K562 (cell line): Measurements from ENCODE around the gene SOCS7. TPM values are rescaled to one million over a fixed set of nuclear protein-coding genes. Genes with fewer than 3 reads are reported as not detected.

Source experiments
- ATAC-seq: fragments of 200-7000 bp; cut with Tn5 transposase; 3 replicates; pipeline ENCODE4 v1.9.1; 2020; ENCODE audit warnings: moderate library complexity
- BruUV-seq: library from RNA; stranded (reverse); fragments of 400-500 nt; replicated peaks from 2 replicates; lab custom pipeline; 2021; lab: Mats Ljungman, UMichigan
- CTCF ChIA-PET: fragments of 300-600 bp; formaldehyde crosslinking; extraction: SDS; loops from one replicate; lab custom pipeline; 2021; ENCODE audit warnings: low intra/inter-chr PET ratio; lab: Yijun Ruan, JAX
- POLR2A ChIA-PET: fragments of 300-600, 350-650 bp; sonication (Branson Sonifier 250); formaldehyde crosslinking; extraction: SDS; loops from one replicate; lab custom pipeline; 2021; ENCODE audit warnings: antibody characterized with exemption, inconsistent platforms; lab: Yijun Ruan, JAX
- DNase-seq, 4 experiments: peaks; one replicate each; pipeline versions ENCODE4 v3.0.0 to v3.0.0-alpha.2; 2011 to 2018; ENCODE audit warnings: low spot score in 3 of 4, mixed read lengths in 3 of 4; ENCODE audit errors: extremely low read depth in 1 of 4
- FAIRE-seq: peaks from 2 replicates; lab custom pipeline; 2011; peaks lifted over from hg19 to GRCh38; lab: Jason Lieb, UNC
- H2AFZ ChIP-seq: 2 replicates; pipeline ENCODE4 v1.6.0; 2011; ENCODE audit warnings: low read depth, low read length, control low read depth, inconsistent platforms
- H3K27ac ChIP-seq: fragments of 200-600 bp; 3 replicates; pipeline ENCODE4 v1.8.0; 2011; ENCODE audit warnings: low read depth, mild to moderate bottlenecking, control low read depth, inconsistent platforms, low read length, moderate library complexity, mixed read lengths; ENCODE audit errors: extremely low read depth
- H3K27me3 ChIP-seq, 2 experiments: fragments of 300-600 bp in 1 of 2; 2 replicates in 1 of 2; 3 replicates in 1 of 2; pipeline versions ENCODE4 v1.6.0 to v1.8.0; 2011; ENCODE audit warnings: inconsistent platforms in 2 of 2, low read length in 2 of 2, mild to moderate bottlenecking in 1 of 2, mixed read lengths in 1 of 2, moderate library complexity in 1 of 2; ENCODE audit not compliant: control insufficient read depth in 2 of 2, insufficient read depth in 2 of 2
- H3K36me3 ChIP-seq: fragments of 300-600 bp; 3 replicates; pipeline ENCODE4 v1.8.0; 2011; ENCODE audit warnings: mild to moderate bottlenecking, low read length, inconsistent platforms; ENCODE audit not compliant: control insufficient read depth, insufficient read depth
- H3K4me1 ChIP-seq, 2 experiments: fragments of 200-600 bp in 1 of 2; replicated peaks in 1 of 2; 2 replicates in 1 of 2; 3 replicates in 1 of 2; pipeline versions ENCODE4 v1.5.1 to v1.8.0; 2011; ENCODE audit warnings: inconsistent platforms in 2 of 2, low read length in 2 of 2, mild to moderate bottlenecking in 1 of 2, mixed read lengths in 1 of 2, moderate library complexity in 1 of 2; ENCODE audit not compliant: control insufficient read depth in 2 of 2, insufficient read depth in 2 of 2
- H3K4me2 ChIP-seq: 2 replicates; pipeline ENCODE4 v1.6.1; 2011; ENCODE audit warnings: low read length, control low read depth, inconsistent platforms, mixed read lengths; ENCODE audit not compliant: insufficient read depth
- H3K4me3 ChIP-seq: fragments of 200-600 bp; sonication (generic), shearing (Covaris generic); 2 replicates; pipeline ENCODE4 v1.5.1; 2016; ENCODE audit warnings: control low read depth, inconsistent platforms
- H3K79me2 ChIP-seq: fragments of 200-600 bp; 3 replicates; pipeline ENCODE4 v1.8.0; 2011; ENCODE audit warnings: low read length, inconsistent platforms; ENCODE audit not compliant: control insufficient read depth, insufficient read depth
- H3K9ac ChIP-seq, 2 experiments: 2 replicates each; pipeline versions ENCODE4 v1.6.0 to v1.6.1; 2011; ENCODE audit warnings: low read depth in 2 of 2, low read length in 2 of 2, control low read depth in 1 of 2, inconsistent platforms in 1 of 2, mild to moderate bottlenecking in 1 of 2, mixed read lengths in 1 of 2; ENCODE audit not compliant: insufficient read depth in 1 of 2
- H3K9me1 ChIP-seq: one replicate; pipeline ENCODE4 v1.6.0; 2011; ENCODE audit warnings: inconsistent platforms, mild to moderate bottlenecking, low read length, moderate library complexity; ENCODE audit not compliant: control insufficient read depth, insufficient read depth
- H3K9me3 ChIP-seq: replicated peaks from 2 replicates; pipeline ENCODE4 v1.5.1; 2011; ENCODE audit warnings: low read depth, low read length, inconsistent platforms; ENCODE audit not compliant: control insufficient read depth, insufficient read depth
- H4K20me1 ChIP-seq: replicated peaks from 2 replicates; pipeline ENCODE4 v1.6.1; 2011; ENCODE audit warnings: low read length, inconsistent platforms, mixed read lengths; ENCODE audit not compliant: control insufficient read depth, insufficient read depth
- CCNT2 ChIP-seq: IDR thresholded peaks from 2 replicates; pipeline ENCODE4 v1.6.1; 2011; ENCODE audit warnings: borderline replicate concordance, low read depth, mild to moderate bottlenecking, moderate library complexity, mixed read lengths, low read length; ENCODE audit not compliant: insufficient read length; ENCODE audit errors: extremely low read depth
- ELF2 ChIP-seq: fragments of 250-450 bp; sonication (Bioruptor Pico); IDR thresholded peaks from 2 replicates; pipeline ENCODE4 v1.5.0; 2021; ENCODE audit warnings: mild to moderate bottlenecking
- NFYB ChIP-seq: IDR thresholded peaks from 2 replicates; pipeline ENCODE4 v1.6.1; 2011; ENCODE audit warnings: mild to moderate bottlenecking, moderate library complexity; ENCODE audit not compliant: insufficient read length; ENCODE audit errors: extremely low read depth
- RBFOX2 ChIP-seq: fragments of 200-400 bp; formaldehyde crosslinking; IDR thresholded peaks from 2 replicates; pipeline ENCODE4 v1.6.1; 2017; ENCODE audit warnings: low read depth, mild to moderate bottlenecking, low read length, moderate library complexity
- ZNF263 ChIP-seq: sonication (generic); formaldehyde crosslinking; IDR thresholded peaks from 2 replicates; pipeline ENCODE4 v1.8.0; 2022; ENCODE audit warnings: mild to moderate bottlenecking, missing genetic modification reagents, borderline replicate concordance
- WGBS: fragments of 100-300 bp; shearing (Covaris generic); methylation state at CpG from one replicate; pipeline ENCODE4 v1.1.6; 2016; ENCODE audit warnings: low coverage, mixed read lengths; ENCODE audit not compliant: insufficient coverage; ENCODE audit errors: missing lambda C conversion rate; 5-methylcytosine and 5-hydroxymethylcytosine counted together
- in situ Hi-C: fragments of 300-500 bp; cut with MboI; formaldehyde crosslinking; loops from 4 replicates; pipeline ENCODE4 v1.15.0; 2018; ENCODE audit warnings: inconsistent platforms, mixed read lengths
- intact Hi-C: fragments of 100-400 bp; cut with micrococcal nuclease; formaldehyde crosslinking; loops from 2 replicates; pipeline ENCODE4 v1.14.2; 2022
- polyA plus RNA-seq, 8 experiments: library from polyadenylated mRNA; depleted of rRNA in 4 of 8; stranded (reverse) in 5 of 8; unstranded in 3 of 8; fragments of >200 nt; fragmentation: Nextera tagmentation in 2 of 8; fragmentation: Illumina TruSeq in 1 of 8; extraction: Ambion mirVana in 2 of 8; extraction: Trizol in 1 of 8; gene quantifications; 2 replicates each; pipeline versions ENCODE4 v1.2.1 to v1.2.3, GENCODE V29; 2011 to 2014; ENCODE audit warnings: inconsistent platforms in 1 of 8, missing spikeins in 1 of 8
- total RNA-seq, 7 experiments: library from RNA; depleted of rRNA in 6 of 7; stranded (reverse); fragments of >200 nt in 6 of 7; fragmentation: Illumina TruSeq in 2 of 7; extraction: Trizol in 2 of 7; gene quantifications; 2 replicates each; pipeline versions ENCODE4 v1.2.1 to v1.2.3, GENCODE V29; 2011 to 2021; ENCODE audit warnings: low replicate concordance in 1 of 7
- TF ChIP-seq, protein P1 (sequence below): sonication (generic); formaldehyde crosslinking; IDR thresholded peaks from 2 replicates; pipeline ENCODE4 v1.8.1; 2023; ENCODE audit warnings: missing genetic modification reagents, mild to moderate bottlenecking, borderline replicate concordance
- TF ChIP-seq, protein P2 (sequence below): IDR thresholded peaks from 2 replicates; pipeline ENCODE4 v1.6.1; 2011; ENCODE audit not compliant: insufficient read length; ENCODE audit errors: extremely low read depth

The SOCS7 gene
- total and polyA plus RNA-seq, 9 of the 15 experiments (the other 6 are each of a cell fraction or from before 2014, with no cell fraction given): 0.94 to 14.5 (median 8.2) TPM

DNA sequence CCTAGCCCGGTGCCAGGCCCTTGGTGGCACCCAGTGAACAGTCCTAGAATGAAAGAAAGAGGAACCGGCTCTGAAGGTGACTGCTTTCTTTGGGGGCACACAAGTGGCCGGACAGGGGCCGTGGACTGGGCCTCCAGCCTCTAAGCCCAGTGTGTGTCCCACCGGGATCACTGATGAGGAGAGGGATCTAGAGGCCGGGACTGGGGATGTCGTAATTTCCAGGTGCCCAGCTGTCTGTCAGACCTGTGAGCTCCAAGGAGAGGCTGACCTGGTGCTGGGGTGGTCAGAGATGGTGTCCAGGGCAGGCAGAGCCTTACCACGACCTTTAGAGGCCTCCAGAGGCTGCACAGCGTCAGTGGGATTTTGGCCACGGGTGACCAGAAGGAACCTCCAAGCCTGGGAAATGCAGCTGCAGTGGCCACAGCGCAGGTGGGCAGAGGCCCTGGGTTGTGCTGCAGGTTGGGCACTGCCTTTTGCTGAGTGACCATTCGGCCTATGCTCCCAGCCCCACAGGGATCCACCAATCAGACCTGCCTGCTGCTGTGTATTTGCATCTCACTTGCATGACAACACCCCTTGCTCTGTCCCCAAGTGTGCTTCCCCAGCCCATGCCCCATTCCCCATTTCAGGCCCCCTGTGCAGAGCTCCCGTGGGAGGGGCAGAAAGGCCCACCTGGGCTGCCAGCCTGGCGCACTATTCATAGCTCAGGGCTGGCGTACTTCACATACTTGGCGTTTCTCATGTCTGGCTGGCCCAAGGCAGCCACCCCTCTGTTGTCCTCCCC is 89.2 kb downstream of the SOCS7 start:
- in situ Hi-C loops: loop anchor here (5.0 kb wide), 1 partner anchor 41 kb away; no protein-coding TSS in a partner anchor
- no peak for ATAC-seq
- POLR2A ChIA-PET: interaction anchor here (1.1 kb wide), 1 partner anchor 14 kb away, joined by 3 read pairs; no protein-coding TSS in a partner anchor

DNA sequence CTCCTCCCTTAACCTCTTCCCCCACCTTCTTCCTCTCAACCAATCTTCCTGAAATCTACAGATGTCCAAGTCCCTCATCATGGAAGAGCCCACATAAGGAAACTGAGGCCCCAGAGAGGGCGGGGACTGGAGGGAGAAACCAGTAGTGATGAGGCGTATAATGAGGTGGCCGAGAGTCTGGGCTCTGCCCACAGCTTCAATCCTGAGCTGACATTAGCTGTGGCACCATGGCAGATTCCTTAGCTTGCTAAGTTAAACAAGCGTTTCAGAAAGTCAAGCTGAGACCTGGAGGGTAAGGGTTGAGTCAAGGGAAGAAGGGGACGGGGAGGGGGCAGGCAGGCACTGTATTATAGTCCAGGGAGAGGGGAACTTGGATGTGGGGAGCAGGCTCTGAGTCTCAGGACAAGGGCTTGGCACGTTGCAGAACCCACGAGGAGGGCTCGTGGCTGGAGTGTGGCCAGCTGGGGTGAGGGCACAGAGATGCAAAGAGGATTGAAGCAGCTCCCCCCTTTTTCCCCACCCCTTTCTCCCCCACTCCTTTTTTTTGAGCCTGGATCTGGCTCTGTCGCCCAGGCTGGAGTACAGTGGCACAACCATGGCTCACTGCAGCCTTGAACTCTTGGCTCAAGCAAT is 89.9 kb downstream of the SOCS7 start:
- in situ Hi-C loops: loop anchor here (5.0 kb wide), 1 partner anchor 41 kb away; no protein-coding TSS in a partner anchor
- CTCF ChIA-PET: interaction anchor here (0.6 kb wide), 2 partner anchors 20 to 28 kb away, joined by 3 read pairs; no protein-coding TSS in a partner anchor
- no peak for FAIRE-seq
- TF ChIP-seq, protein P1, sequence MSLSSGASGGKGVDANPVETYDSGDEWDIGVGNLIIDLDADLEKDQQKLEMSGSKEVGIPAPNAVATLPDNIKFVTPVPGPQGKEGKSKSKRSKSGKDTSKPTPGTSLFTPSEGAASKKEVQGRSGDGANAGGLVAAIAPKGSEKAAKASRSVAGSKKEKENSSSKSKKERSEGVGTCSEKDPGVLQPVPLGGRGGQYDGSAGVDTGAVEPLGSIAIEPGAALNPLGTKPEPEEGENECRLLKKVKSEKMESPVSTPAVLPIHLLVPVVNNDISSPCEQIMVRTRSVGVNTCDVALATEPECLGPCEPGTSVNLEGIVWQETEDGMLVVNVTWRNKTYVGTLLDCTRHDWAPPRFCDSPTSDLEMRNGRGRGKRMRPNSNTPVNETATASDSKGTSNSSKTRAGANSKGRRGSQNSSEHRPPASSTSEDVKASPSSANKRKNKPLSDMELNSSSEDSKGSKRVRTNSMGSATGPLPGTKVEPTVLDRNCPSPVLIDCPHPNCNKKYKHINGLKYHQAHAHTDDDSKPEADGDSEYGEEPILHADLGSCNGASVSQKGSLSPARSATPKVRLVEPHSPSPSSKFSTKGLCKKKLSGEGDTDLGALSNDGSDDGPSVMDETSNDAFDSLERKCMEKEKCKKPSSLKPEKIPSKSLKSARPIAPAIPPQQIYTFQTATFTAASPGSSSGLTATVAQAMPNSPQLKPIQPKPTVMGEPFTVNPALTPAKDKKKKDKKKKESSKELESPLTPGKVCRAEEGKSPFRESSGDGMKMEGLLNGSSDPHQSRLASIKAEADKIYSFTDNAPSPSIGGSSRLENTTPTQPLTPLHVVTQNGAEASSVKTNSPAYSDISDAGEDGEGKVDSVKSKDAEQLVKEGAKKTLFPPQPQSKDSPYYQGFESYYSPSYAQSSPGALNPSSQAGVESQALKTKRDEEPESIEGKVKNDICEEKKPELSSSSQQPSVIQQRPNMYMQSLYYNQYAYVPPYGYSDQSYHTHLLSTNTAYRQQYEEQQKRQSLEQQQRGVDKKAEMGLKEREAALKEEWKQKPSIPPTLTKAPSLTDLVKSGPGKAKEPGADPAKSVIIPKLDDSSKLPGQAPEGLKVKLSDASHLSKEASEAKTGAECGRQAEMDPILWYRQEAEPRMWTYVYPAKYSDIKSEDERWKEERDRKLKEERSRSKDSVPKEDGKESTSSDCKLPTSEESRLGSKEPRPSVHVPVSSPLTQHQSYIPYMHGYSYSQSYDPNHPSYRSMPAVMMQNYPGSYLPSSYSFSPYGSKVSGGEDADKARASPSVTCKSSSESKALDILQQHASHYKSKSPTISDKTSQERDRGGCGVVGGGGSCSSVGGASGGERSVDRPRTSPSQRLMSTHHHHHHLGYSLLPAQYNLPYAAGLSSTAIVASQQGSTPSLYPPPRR (CRISPR knock-in tag): no peak
- TF ChIP-seq ELF2: no peak
- no peak for TF ChIP-seq CCNT2
- TF ChIP-seq, protein P2, sequence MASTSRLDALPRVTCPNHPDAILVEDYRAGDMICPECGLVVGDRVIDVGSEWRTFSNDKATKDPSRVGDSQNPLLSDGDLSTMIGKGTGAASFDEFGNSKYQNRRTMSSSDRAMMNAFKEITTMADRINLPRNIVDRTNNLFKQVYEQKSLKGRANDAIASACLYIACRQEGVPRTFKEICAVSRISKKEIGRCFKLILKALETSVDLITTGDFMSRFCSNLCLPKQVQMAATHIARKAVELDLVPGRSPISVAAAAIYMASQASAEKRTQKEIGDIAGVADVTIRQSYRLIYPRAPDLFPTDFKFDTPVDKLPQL: no peak
- TF ChIP-seq ZNF263 (CRISPR knock-in tag): 0 out of 2 replicates have a peak, but pooled peaks have one; percentile 21

More for the DNA sequence above, 89.2 kb downstream of the SOCS7 start:
- Histone ChIP-seq H3K4me3 (no peak overlapping the region), H3K4me1 (peaks cover 4 to 8% of the 10 kb centered on the region in 2 experiments), H3K27ac (no peak overlapping the region), H3K79me2 (no peaks in the 10 kb centered on the region), H4K20me1 (peaks cover 16% of the 10 kb centered on the region), H2AFZ (no peak overlapping the region), H3K9me1 (no peaks in the 10 kb centered on the region), H3K9ac (no peak overlapping the region; a peak in 1 of 4 replicates), H3K4me2 (no peak overlapping the region), H3K27me3 (peaks cover 2 to 27% of the 10 kb centered on the region in 2 experiments; a peak in 3 of 5 replicates), H3K9me3 (no peaks in the 10 kb centered on the region), H3K36me3 (no peaks in the 10 kb centered on the region)
- 3% methylated on average over 13 of the region's 16 CpGs for WGBS
- intact Hi-C loops: no loop called here
- BruUV-seq: no TSS peak
- DNase-seq: no peak
- no peak for FAIRE-seq
- TF ChIP-seq NFYB: peak; percentile 19
- no peak for TF ChIP-seq RBFOX2
- CTCF ChIA-PET: interaction anchor here (0.6 kb wide), 2 partner anchors 19 to 29 kb away, joined by 3 read pairs; no protein-coding TSS in a partner anchor

More for the DNA sequence above, 89.9 kb downstream of the SOCS7 start:
- peaks cover 0 to 8% of the 10 kb centered on the region in 2 experiments; a peak in 2 of 5 replicates for H3K4me1 ChIP-seq
- H3K36me3 ChIP-seq: no peaks in the 10 kb centered on the region
- H3K79me2 ChIP-seq: no peaks in the 10 kb centered on the region
- intact Hi-C loops: no loop called here
- WGBS: under 1% methylated on average over 9 of the region's 9 CpGs
- no peak overlapping the region for H2AFZ ChIP-seq
- no peak for DNase-seq
- H3K9me3 ChIP-seq: no peaks in the 10 kb centered on the region
- BruUV-seq: no TSS peak
- peaks cover 2 to 20% of the 10 kb centered on the region in 2 experiments; a peak in 3 of 5 replicates for H3K27me3 ChIP-seq
- POLR2A ChIA-PET: no interaction called here
- H3K27ac ChIP-seq: no peak overlapping the region
- H3K9ac ChIP-seq: no peak overlapping the region
- ATAC-seq: no peak
- peaks cover 16% of the 10 kb centered on the region for H4K20me1 ChIP-seq
- H3K4me2 ChIP-seq: no peak overlapping the region
- no peak overlapping the region for H3K4me3 ChIP-seq
- no peaks in the 10 kb centered on the region for H3K9me1 ChIP-seq
